Stomach smooth muscle (tissue), 2 donors: ENCODE results near the gene SNX10.

Source experiments
- H3K27ac ChIP-seq: one replicate; pipeline ENCODE4 v1.7.0; 2013; ENCODE audit warnings: mild to moderate bottlenecking, low read length, inconsistent platforms
- H3K27me3 ChIP-seq, 2 donors: one replicate each; pipeline ENCODE4 v1.7.0; 2013; ENCODE audit warnings: low read length in 2 of 2; ENCODE audit not compliant: insufficient read depth in 2 of 2, control insufficient read depth in 1 of 2
- H3K36me3 ChIP-seq, 2 donors: one replicate each; pipeline ENCODE4 v1.7.0; 2013; ENCODE audit warnings: low read length in 2 of 2; ENCODE audit not compliant: control insufficient read depth in 2 of 2, insufficient read depth in 2 of 2
- H3K4me1 ChIP-seq: one replicate; pipeline ENCODE4 v1.7.0; 2013; ENCODE audit warnings: low read length; ENCODE audit not compliant: control insufficient read depth, insufficient read depth
- H3K4me3 ChIP-seq, 2 donors: one replicate each; pipeline ENCODE4 v1.7.0; 2013; ENCODE audit warnings: low read length in 2 of 2
- H3K9ac ChIP-seq, 2 donors: one replicate each; pipeline ENCODE4 v1.7.0; 2013; ENCODE audit warnings: low read length in 2 of 2, mild to moderate bottlenecking in 1 of 2
- H3K9me3 ChIP-seq, 2 donors: one replicate each; pipeline ENCODE4 v1.7.0; 2013; ENCODE audit warnings: low read length in 2 of 2; ENCODE audit not compliant: control insufficient read depth in 2 of 2
- donor health status: healthy.
- donor health status: Pancreatic carcinoma.

Gene SNX10

GRCh38 chr7:26295586-26295985 lies 3.9 kb downstream of the SNX10 start:
- Histone ChIP-seq H3K9me3 (no peaks in the 10 kb centered on the region), H3K4me1 (peaks cover 4% of the 10 kb centered on the region), H3K27me3 (peaks cover 2 to 6% of the 10 kb centered on the region in 2 donors), H3K27ac (no peak overlapping the region), H3K4me3 (no peak overlapping the region), H3K9ac (no peak overlapping the region), H3K36me3 (no peaks in the 10 kb centered on the region)

GRCh38 chr7:26298472-26299058 lies 6.9 kb downstream of the SNX10 start:
- Histone ChIP-seq H3K4me3 (no peak overlapping the region), H3K9me3 (no peaks in the 10 kb centered on the region), H3K9ac (no peak overlapping the region), H3K36me3 (no peaks in the 10 kb centered on the region), H3K4me1 (no peaks in the 10 kb centered on the region), H3K27me3 (no peaks in the 10 kb centered on the region), H3K27ac (no peak overlapping the region)

GRCh38 chr7:26305090-26305868 lies 13.6 kb downstream of the SNX10 start:
- no peaks in the 10 kb centered on the region for H3K27me3 ChIP-seq
- H3K9me3 ChIP-seq, result no peaks in the 10 kb centered on the region

GRCh38 chr7:26305869-26306665 lies 14.4 kb downstream of the SNX10 start:
- no peaks in the 10 kb centered on the region for H3K27me3 ChIP-seq
- no peak overlapping the region for H3K4me3 ChIP-seq
- H3K9ac ChIP-seq, result no peak overlapping the region
- H3K9me3 ChIP-seq, result no peaks in the 10 kb centered on the region
- no peak overlapping the region for H3K27ac ChIP-seq
- H3K4me1 ChIP-seq, result peaks cover 2% of the 10 kb centered on the region
- H3K36me3 ChIP-seq, result no peaks in the 10 kb centered on the region

More at GRCh38 chr7:26305090-26305868, 13.6 kb downstream of the SNX10 start:
- Histone ChIP-seq H3K4me3 (no peak overlapping the region), H3K9ac (no peak overlapping the region), H3K27ac (no peak overlapping the region), H3K4me1 (peaks cover 2% of the 10 kb centered on the region), H3K36me3 (no peaks in the 10 kb centered on the region)

GRCh38 chr7:26306790-26307189 lies 15.1 kb downstream of the SNX10 start:
- no peaks in the 10 kb centered on the region for H3K9me3 ChIP-seq
- H3K27me3 ChIP-seq, result no peaks in the 10 kb centered on the region
- H3K4me1 ChIP-seq, result peaks cover 2% of the 10 kb centered on the region
- H3K4me3 ChIP-seq, result no peak overlapping the region
- H3K36me3 ChIP-seq, result no peaks in the 10 kb centered on the region
- no peak overlapping the region for H3K9ac ChIP-seq
- H3K27ac ChIP-seq, result no peak overlapping the region

GRCh38 chr7:26307226-26307625 lies 15.6 kb downstream of the SNX10 start:
- H3K9ac ChIP-seq, result no peak overlapping the region
- H3K9me3 ChIP-seq, result no peaks in the 10 kb centered on the region
- H3K4me1 ChIP-seq, result peaks cover 2% of the 10 kb centered on the region
- no peak overlapping the region for H3K4me3 ChIP-seq
- no peaks in the 10 kb centered on the region for H3K36me3 ChIP-seq
- no peaks in the 10 kb centered on the region for H3K27me3 ChIP-seq
- no peak overlapping the region for H3K27ac ChIP-seq

- Histone ChIP-seq H3K27me3 (no peaks in the 10 kb centered on the region), H3K4me1 (peaks cover 2% of the 10 kb centered on the region), H3K4me3 (no peak overlapping the region), H3K9me3 (no peaks in the 10 kb centered on the region), H3K27ac (no peak overlapping the region), H3K9ac (no peak overlapping the region), H3K36me3 (no peaks in the 10 kb centered on the region)
Observed at GRCh38 chr7:26307791-26308190, 16.1 kb downstream of the SNX10 start.

- Histone ChIP-seq H3K9ac (no peak overlapping the region), H3K27ac (no peak overlapping the region), H3K36me3 (no peaks in the 10 kb centered on the region), H3K9me3 (no peaks in the 10 kb centered on the region), H3K4me1 (peaks cover 2% of the 10 kb centered on the region), H3K4me3 (no peak overlapping the region), H3K27me3 (no peaks in the 10 kb centered on the region)
Observed at GRCh38 chr7:26308551-26308950, 16.9 kb downstream of the SNX10 start.

- no peak overlapping the region for H3K9ac ChIP-seq
- no peaks in the 10 kb centered on the region for H3K27me3 ChIP-seq
- H3K36me3 ChIP-seq, result no peaks in the 10 kb centered on the region
- peaks cover 2% of the 10 kb centered on the region for H3K4me1 ChIP-seq
- no peak overlapping the region for H3K4me3 ChIP-seq
- H3K9me3 ChIP-seq, result no peaks in the 10 kb centered on the region
- H3K27ac ChIP-seq, result no peak overlapping the region
Observed at GRCh38 chr7:26309089-26309488, 17.4 kb downstream of the SNX10 start.

GRCh38 chr7:26311798-26312197 lies 20.1 kb downstream of the SNX10 start:
- Histone ChIP-seq H3K9me3 (no peaks in the 10 kb centered on the region), H3K4me3 (no peak overlapping the region), H3K36me3 (no peaks in the 10 kb centered on the region), H3K27me3 (no peaks in the 10 kb centered on the region), H3K4me1 (peaks cover 2% of the 10 kb centered on the region), H3K27ac (no peak overlapping the region), H3K9ac (no peak overlapping the region)
